ENCODE data around the gene TIMELESS.

TIMELESS gene

GRCh38 chr12:56487448-56488040 lies 38.3 kb upstream of the TIMELESS start (continued):
- TF ChIP-seq, protein P1, sequence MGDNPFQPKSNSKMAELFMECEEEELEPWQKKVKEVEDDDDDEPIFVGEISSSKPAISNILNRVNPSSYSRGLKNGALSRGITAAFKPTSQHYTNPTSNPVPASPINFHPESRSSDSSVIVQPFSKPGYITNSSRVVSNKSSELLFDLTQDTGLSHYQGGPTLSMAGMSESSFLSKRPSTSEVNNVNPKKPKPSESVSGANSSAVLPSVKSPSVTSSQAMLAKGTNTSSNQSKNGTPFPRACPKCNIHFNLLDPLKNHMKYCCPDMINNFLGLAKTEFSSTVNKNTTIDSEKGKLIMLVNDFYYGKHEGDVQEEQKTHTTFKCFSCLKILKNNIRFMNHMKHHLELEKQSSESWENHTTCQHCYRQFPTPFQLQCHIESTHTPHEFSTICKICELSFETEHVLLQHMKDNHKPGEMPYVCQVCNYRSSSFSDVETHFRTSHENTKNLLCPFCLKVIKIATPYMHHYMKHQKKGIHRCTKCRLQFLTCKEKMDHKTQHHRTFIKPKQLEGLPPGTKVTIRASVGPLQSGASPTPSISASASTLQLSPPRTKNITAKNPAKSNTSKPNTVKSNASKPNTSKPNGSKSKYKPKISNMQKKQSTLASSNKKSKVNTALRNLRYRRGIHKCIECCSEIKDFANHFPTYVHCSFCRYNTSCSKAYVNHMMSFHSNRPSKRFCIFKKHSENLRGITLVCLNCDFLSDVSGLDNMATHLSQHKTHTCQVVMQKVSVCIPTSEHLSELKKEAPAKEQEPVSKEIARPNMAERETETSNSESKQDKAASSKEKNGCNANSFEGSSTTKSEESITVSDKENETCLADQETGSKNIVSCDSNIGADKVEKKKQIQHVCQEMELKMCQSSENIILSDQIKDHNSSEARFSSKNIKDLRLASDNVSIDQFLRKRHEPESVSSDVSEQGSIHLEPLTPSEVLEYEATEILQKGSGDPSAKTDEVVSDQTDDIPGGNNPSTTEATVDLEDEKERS (tag by site-specific recombination; IDR thresholded peaks at IDR 0.05) = peak; percentile 7; the same call in 1 of the 2 replicates
- TF ChIP-seq MYNN (tag by site-specific recombination; IDR thresholded peaks at IDR 0.05; ENCODE audit: borderline replicate concordance) = 0 out of 2 replicates have a peak, but pooled peaks have one; percentile 20
- TF ChIP-seq, protein P2, sequence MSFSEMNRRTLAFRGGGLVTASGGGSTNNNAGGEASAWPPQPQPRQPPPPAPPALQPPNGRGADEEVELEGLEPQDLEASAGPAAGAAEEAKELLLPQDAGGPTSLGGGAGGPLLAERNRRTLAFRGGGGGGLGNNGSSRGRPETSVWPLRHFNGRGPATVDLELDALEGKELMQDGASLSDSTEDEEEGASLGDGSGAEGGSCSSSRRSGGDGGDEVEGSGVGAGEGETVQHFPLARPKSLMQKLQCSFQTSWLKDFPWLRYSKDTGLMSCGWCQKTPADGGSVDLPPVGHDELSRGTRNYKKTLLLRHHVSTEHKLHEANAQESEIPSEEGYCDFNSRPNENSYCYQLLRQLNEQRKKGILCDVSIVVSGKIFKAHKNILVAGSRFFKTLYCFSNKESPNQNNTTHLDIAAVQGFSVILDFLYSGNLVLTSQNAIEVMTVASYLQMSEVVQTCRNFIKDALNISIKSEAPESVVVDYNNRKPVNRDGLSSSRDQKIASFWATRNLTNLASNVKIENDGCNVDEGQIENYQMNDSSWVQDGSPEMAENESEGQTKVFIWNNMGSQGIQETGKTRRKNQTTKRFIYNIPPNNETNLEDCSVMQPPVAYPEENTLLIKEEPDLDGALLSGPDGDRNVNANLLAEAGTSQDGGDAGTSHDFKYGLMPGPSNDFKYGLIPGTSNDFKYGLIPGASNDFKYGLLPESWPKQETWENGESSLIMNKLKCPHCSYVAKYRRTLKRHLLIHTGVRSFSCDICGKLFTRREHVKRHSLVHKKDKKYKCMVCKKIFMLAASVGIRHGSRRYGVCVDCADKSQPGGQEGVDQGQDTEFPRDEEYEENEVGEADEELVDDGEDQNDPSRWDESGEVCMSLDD (tag by site-specific recombination; IDR thresholded peaks at IDR 0.05) = peak; percentile 46; the same call in 1 of the 2 replicates
- TF ChIP-seq ZNF426 (tag by site-specific recombination; IDR thresholded peaks at IDR 0.05) = no peak
- TF ChIP-seq GLI4 (tag by site-specific recombination; IDR thresholded peaks at IDR 0.05) = no peak
- TF ChIP-seq, protein P3, sequence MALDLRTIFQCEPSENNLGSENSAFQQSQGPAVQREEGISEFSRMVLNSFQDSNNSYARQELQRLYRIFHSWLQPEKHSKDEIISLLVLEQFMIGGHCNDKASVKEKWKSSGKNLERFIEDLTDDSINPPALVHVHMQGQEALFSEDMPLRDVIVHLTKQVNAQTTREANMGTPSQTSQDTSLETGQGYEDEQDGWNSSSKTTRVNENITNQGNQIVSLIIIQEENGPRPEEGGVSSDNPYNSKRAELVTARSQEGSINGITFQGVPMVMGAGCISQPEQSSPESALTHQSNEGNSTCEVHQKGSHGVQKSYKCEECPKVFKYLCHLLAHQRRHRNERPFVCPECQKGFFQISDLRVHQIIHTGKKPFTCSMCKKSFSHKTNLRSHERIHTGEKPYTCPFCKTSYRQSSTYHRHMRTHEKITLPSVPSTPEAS (tag by site-specific recombination; IDR thresholded peaks at IDR 0.05) = 0 out of 2 replicates have a peak, but pooled peaks have one; percentile 24
- TF ChIP-seq ZNF10 (tag by site-specific recombination; IDR thresholded peaks at IDR 0.05) = no peak
- TF ChIP-seq ZNF132 (tag by site-specific recombination; IDR thresholded peaks at IDR 0.05; ENCODE audit: borderline replicate concordance) = no peak
- peak; percentile 57; the same call in 1 of the 2 replicates for TF ChIP-seq SCRT2 (tag by site-specific recombination; IDR thresholded peaks at IDR 0.05)
- TF ChIP-seq SALL2 (tag by site-specific recombination; IDR thresholded peaks at IDR 0.05; ENCODE audit: borderline replicate concordance) = no peak
- peak; percentile 9; the same call in 1 of the 2 replicates for TF ChIP-seq ZSCAN16 (tag by site-specific recombination; IDR thresholded peaks at IDR 0.05)
- peak; percentile 67; the same call in 1 of the 2 replicates for TF ChIP-seq ZNF2 (tag by site-specific recombination; IDR thresholded peaks at IDR 0.05)
- no peak for TF ChIP-seq ZNF23 (tag by site-specific recombination; IDR thresholded peaks at IDR 0.05; ENCODE audit: borderline replicate concordance)
- TF ChIP-seq ZNF558 (tag by site-specific recombination; IDR thresholded peaks at IDR 0.05) = no peak
- TF ChIP-seq RBAK (tag by site-specific recombination; IDR thresholded peaks at IDR 0.05) = 0 out of 2 replicates have a peak, but pooled peaks have one; percentile 15
- no peak for TF ChIP-seq ZNF114 (tag by site-specific recombination; IDR thresholded peaks at IDR 0.05)
- 0 out of 2 replicates have a peak, but pooled peaks have one; percentile 12 for TF ChIP-seq ZNF692 (tag by site-specific recombination; IDR thresholded peaks at IDR 0.05)
- no peak for TF ChIP-seq ZNF623 (tag by site-specific recombination; IDR thresholded peaks at IDR 0.05)
- TF ChIP-seq, protein P4, sequence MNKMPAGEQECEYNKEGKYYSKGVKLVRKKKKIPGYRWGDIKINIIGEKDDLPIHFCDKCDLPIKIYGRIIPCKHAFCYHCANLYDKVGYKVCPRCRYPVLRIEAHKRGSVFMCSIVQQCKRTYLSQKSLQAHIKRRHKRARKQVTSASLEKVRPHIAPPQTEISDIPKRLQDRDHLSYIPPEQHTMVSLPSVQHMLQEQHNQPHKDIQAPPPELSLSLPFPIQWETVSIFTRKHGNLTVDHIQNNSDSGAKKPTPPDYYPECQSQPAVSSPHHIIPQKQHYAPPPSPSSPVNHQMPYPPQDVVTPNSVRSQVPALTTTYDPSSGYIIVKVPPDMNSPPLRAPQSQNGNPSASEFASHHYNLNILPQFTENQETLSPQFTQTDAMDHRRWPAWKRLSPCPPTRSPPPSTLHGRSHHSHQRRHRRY (tag by site-specific recombination; IDR thresholded peaks at IDR 0.05) = no peak
- TF ChIP-seq ZNF140 (tag by site-specific recombination; IDR thresholded peaks at IDR 0.05) = no peak
